ENCODE measurements around the gene SLC25A42. TPM values are rescaled to one million over a fixed set of nuclear protein-coding genes. Genes with fewer than 3 reads are reported as not detected.

SLC25A42 gene
- total and polyA plus RNA-seq, 2 of the 13 experiments (the other 11 are each of a cell fraction or from before 2014, with no cell fraction given), result 12.8 to 18.3 TPM

GRCh38 chr19:19064098-19064722, 416 bp downstream of the SLC25A42 start (continued):
- TF ChIP-seq CSRNP2 (CRISPR knock-in tag; conservative IDR thresholded peaks at IDR 0.05; ENCODE audit: low read depth) (no peak), ZC3H13 (CRISPR knock-in tag; IDR thresholded peaks at IDR 0.05) (no peak), MTF2 (CRISPR knock-in tag; IDR thresholded peaks at IDR 0.05; ENCODE audit: borderline replicate concordance) (no peak), ZNF281 (CRISPR knock-in tag; IDR thresholded peaks at IDR 0.05; ENCODE audit: borderline replicate concordance) (no peak), YY1 (IDR thresholded peaks at IDR 0.05; ENCODE audit: insufficient read depth, insufficient replicate concordance, low read depth, low read length) (no peak), ZNF234 (CRISPR knock-in tag; conservative IDR thresholded peaks at IDR 0.05) (no peak), CAMTA2 (CRISPR knock-in tag; IDR thresholded peaks at IDR 0.05; ENCODE audit: borderline replicate concordance) (0 out of 2 replicates have a peak, but pooled peaks have one; percentile 26), ADNP (CRISPR knock-in tag; IDR thresholded peaks at IDR 0.05) (no peak), ZNF24 (IDR thresholded peaks at IDR 0.05) (no peak), ZNF138 (CRISPR knock-in tag; IDR thresholded peaks at IDR 0.05; ENCODE audit: low read depth) (no peak), ZNF580 (CRISPR knock-in tag; IDR thresholded peaks at IDR 0.05; ENCODE audit: borderline replicate concordance, low read depth) (no peak), GATA4 (IDR thresholded peaks at IDR 0.05; ENCODE audit: borderline replicate concordance, low read depth) (no peak), ZNF788 (CRISPR knock-in tag; IDR thresholded peaks at IDR 0.05; ENCODE audit: borderline replicate concordance) (0 out of 2 replicates have a peak, but pooled peaks have one; percentile 23), TEF (CRISPR knock-in tag; IDR thresholded peaks at IDR 0.05) (no peak), KLF11 (CRISPR knock-in tag; IDR thresholded peaks at IDR 0.05) (no peak), ZBTB7B (CRISPR knock-in tag; IDR thresholded peaks at IDR 0.05) (no peak), SAFB2 (CRISPR knock-in tag; IDR thresholded peaks at IDR 0.05; ENCODE audit: borderline replicate concordance, low read depth) (no peak), NFIC (IDR thresholded peaks at IDR 0.05; ENCODE audit: low read length) (no peak), PBX3 (CRISPR knock-in tag; IDR thresholded peaks at IDR 0.05; ENCODE audit: borderline replicate concordance) (no peak), MXD4 (CRISPR knock-in tag; IDR thresholded peaks at IDR 0.05) (peak; percentile 30; the same call in 1 of the 2 replicates), GZF1 (CRISPR knock-in tag; IDR thresholded peaks at IDR 0.05) (no peak), CREB3 (CRISPR knock-in tag; IDR thresholded peaks at IDR 0.05) (no peak)

All from HepG2 (cell line).